ACC112 (cell line): Measurements from ENCODE around the gene OR51A4.
"Not testable (repeated sequence)": the region's sequence is repeated elsewhere in the genome, so short reads cannot be mapped to it uniquely, and the experiment has no call there.

Source experiments
- H2AFZ ChIP-seq: fragments of 200-600 bp; sonication (generic); one replicate; pipeline ENCODE4 v1.6.0; 2017; ENCODE audit warnings: antibody characterized with exemption, low read length; ENCODE audit not compliant: unreplicated experiment
- H3K27ac ChIP-seq: fragments of 200-600 bp; sonication (generic); 2 replicates; pipeline ENCODE4 v1.5.1; 2014; ENCODE audit warnings: low read depth, mild to moderate bottlenecking, antibody characterized with exemption, low read length, moderate library complexity
- H3K27me3 ChIP-seq: fragments of 200-600 bp; sonication (generic); 2 replicates; pipeline ENCODE4 v1.6.1; 2014; ENCODE audit warnings: mild to moderate bottlenecking, antibody characterized with exemption, low read length, moderate library complexity, mixed read lengths; ENCODE audit not compliant: insufficient read depth
- H3K36me3 ChIP-seq: fragments of 200-600 bp; sonication (generic); 2 replicates; pipeline ENCODE4 v1.6.1; 2016; ENCODE audit warnings: mild to moderate bottlenecking, antibody characterized with exemption, low read length, moderate library complexity, mixed read lengths; ENCODE audit not compliant: insufficient read depth
- H3K4me1 ChIP-seq: fragments of 200-600 bp; sonication (generic); one replicate; pipeline ENCODE4 v1.6.1; 2016; ENCODE audit warnings: low read length, mixed read lengths; ENCODE audit not compliant: insufficient read depth, unreplicated experiment, control insufficient read depth
- H3K4me3 ChIP-seq: fragments of 200-600 bp; sonication (generic); 2 replicates; pipeline ENCODE4 v1.5.1; 2014; ENCODE audit warnings: mild to moderate bottlenecking, low read depth, low read length
- H3K79me2 ChIP-seq: fragments of 200-600 bp; sonication (generic); one replicate; pipeline ENCODE4 v1.6.0; 2016; ENCODE audit warnings: low read length; ENCODE audit not compliant: control insufficient read depth, unreplicated experiment, insufficient read depth

Gene OR51A4, protein sequence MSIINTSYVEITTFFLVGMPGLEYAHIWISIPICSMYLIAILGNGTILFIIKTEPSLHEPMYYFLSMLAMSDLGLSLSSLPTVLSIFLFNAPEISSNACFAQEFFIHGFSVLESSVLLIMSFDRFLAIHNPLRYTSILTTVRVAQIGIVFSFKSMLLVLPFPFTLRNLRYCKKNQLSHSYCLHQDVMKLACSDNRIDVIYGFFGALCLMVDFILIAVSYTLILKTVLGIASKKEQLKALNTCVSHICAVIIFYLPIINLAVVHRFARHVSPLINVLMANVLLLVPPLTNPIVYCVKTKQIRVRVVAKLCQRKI

DNA sequence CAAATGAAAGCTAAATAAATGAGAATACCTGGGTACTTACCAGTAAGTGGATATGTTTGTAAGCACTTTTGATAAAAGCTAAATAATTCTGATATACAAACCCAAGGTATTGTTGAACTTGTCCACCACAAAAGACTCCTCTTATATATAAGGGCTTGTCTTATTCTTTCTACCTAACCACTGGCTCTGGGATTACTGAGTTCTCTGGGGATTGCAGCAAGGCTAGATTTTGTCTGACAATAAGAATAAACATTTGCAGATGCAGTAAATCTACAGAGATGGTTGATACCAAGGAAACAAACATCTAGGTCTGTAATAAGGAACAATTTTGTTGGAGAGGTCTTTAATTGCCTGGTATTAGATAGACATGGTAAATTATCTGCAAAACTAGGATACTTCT lies at the start of gene OR51A4:
Gene OR51A4, minus strand, starts transcription at position 101 of the 400 bp plus-strand sequence. CDS start 505 bp downstream, outside the sequence.
- Histone ChIP-seq H3K36me3 (no peaks in the 10 kb centered on the region), H3K27ac (no peak within 1 kb of the TSS), H3K4me3 (no peak within 1 kb of the TSS), H3K27me3 (no peaks in the 10 kb centered on the region), H3K4me1 (no peaks in the 10 kb centered on the region), H2AFZ (no peak within 1 kb of the TSS), H3K79me2 (no peaks in the 10 kb centered on the region)

DNA sequence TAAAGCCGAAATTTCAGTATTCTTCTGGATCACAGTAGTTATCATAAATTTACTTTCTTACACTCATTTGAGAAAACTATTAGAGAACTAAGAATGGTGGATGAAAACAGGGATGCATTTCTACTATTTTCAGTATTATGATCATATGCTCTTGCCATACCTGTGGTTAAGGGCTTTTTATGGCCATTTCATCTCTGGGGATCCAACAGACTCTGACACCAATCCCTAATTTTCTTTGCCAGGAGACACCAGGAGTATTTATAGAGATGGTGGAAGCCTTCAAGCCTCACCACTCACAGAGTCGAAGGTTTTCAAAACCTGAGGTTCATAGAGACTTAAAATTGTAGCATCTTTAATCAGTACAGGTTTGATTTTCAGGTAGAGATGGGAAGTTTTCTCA lies 47.1 kb upstream of the OR51A4 start, which contains the start of gene OR51L1:
Gene OR51L1, plus strand, starts transcription at position 301 of the 400 bp plus-strand sequence. CDS start 4,132 bp downstream, outside the sequence.
- H3K27me3 ChIP-seq = no peaks in the 10 kb centered on the region; the same call in 1 of the 2 replicates
- no peak within 1 kb of the TSS for H3K27ac ChIP-seq
- no peaks in the 10 kb centered on the region for H3K36me3 ChIP-seq
- no peak within 1 kb of the TSS for H3K4me3 ChIP-seq
- no peaks in the 10 kb centered on the region for H3K4me1 ChIP-seq
- H3K79me2 ChIP-seq = no peaks in the 10 kb centered on the region
- H2AFZ ChIP-seq = no peak within 1 kb of the TSS

DNA sequence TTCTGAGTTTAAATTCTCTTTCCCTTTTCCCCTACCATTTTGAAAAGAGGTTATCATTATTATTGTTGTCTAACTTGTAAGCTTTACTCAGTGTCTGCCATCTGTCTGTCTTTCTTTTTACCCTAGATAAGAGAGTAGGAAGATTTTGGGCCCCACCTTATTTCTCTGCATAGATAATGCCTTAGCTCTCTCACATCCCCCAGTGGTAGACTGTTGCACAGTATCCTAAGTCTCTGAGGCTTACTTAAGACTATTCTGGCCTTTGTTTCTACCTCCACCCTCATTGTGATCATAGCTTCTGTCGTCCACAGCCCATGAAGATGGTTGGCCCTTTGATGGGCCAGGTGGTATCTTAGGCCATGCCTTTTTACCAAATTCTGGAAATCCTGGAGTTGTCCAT lies 43.7 kb upstream of the OR51A4 start:
- H3K27me3 ChIP-seq = no peaks in the 10 kb centered on the region; the same call in 1 of the 2 replicates
- H3K27ac ChIP-seq = no peak overlapping the region
- H3K4me3 ChIP-seq = no peak overlapping the region
- no peaks in the 10 kb centered on the region for H3K36me3 ChIP-seq
- H2AFZ ChIP-seq = no peak overlapping the region
- H3K4me1 ChIP-seq = no peaks in the 10 kb centered on the region
- no peaks in the 10 kb centered on the region for H3K79me2 ChIP-seq

DNA sequence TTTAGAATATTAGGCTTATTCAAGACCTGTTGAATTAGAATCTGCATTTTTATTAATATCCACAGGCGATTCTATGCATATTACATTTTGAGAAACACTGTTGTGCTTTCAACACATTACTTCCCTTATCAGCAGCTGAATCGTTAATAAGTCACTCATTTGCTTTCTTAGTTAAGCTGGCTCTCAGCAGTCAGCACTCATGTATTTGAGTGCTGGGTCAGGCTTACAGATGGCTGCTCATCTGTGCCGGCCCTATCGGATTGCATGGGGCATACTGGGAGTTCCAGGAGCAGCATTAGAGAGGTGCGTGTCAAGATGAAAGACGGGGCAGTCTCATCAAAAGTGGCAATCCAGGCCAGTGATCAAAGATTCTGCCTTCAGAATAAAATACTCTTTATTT lies 36.4 kb upstream of the OR51A4 start:
- H2AFZ ChIP-seq = no peak overlapping the region
- no peak overlapping the region for H3K27ac ChIP-seq
- H3K4me3 ChIP-seq = no peak overlapping the region
- no peaks in the 10 kb centered on the region for H3K27me3 ChIP-seq
- no peaks in the 10 kb centered on the region for H3K36me3 ChIP-seq
- H3K4me1 ChIP-seq = no peaks in the 10 kb centered on the region
- H3K79me2 ChIP-seq = no peaks in the 10 kb centered on the region

DNA sequence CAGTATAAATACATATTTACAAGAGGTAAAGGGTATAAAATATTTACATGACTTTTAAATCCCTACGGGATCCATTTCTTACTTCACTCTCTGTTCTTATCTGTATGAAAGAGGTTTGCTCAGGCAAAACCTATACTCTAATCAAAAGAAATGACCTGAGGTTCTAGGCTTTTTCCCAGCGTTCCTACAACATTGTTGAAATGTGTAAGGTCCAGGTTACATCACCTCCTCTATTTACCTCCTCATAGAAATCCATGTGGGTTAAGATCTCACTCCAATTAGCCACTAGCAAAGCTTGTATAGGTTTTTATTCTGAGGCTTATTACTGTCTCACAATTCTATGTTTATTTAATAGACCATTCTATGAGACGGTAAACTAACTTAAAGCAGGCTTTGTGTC lies 35.3 kb upstream of the OR51A4 start:
- H3K27me3 ChIP-seq = no peaks in the 10 kb centered on the region
- no peaks in the 10 kb centered on the region for H3K79me2 ChIP-seq
- H3K27ac ChIP-seq = no peak overlapping the region
- H3K36me3 ChIP-seq = no peaks in the 10 kb centered on the region
- no peaks in the 10 kb centered on the region for H3K4me1 ChIP-seq
- no peak overlapping the region for H3K4me3 ChIP-seq
- H2AFZ ChIP-seq = no peak overlapping the region

DNA sequence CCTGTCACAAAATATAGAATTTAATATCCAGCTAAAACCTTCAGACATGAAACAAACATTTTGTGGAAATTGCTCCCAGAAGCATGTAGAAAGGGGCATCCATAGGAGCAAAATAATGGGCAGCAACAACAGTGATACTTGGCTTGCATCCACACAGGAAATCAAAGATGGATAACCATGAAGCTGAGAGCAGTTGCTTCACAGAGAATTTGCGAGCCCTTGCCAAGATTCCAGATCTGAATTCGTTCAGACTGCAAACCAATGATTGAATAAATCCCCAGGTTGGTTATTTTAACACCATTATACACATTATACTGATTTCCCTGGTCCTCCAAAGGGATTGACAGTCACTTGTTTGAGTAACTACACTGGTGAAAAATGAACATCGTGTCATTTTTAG lies 31.6 kb upstream of the OR51A4 start:
- no peaks in the 10 kb centered on the region for H3K27me3 ChIP-seq
- H3K36me3 ChIP-seq = no peaks in the 10 kb centered on the region
- H3K4me1 ChIP-seq = no peaks in the 10 kb centered on the region
- H3K4me3 ChIP-seq = no peak overlapping the region
- H3K27ac ChIP-seq = no peak overlapping the region
- no peak overlapping the region for H2AFZ ChIP-seq
- H3K79me2 ChIP-seq = no peaks in the 10 kb centered on the region

DNA sequence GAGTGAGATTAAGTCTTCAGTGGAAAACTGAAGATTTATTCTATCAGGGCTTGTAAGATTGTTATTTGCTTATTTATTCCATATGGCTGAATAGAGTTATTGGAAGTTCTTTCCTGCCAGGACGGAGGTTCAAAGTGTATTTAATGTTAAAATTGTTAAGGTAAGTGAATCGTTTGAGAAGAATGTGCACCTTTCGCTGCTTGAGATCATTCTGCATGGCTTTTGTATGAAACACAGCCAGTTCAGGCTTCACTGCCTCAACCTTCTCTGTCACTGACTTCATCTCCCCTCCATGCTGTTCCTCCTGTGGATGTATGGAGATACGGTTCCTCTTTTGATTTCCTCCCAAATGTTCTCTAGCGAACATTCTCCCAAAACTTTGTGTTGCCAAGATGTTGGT lies 28.0 kb upstream of the OR51A4 start:
- Histone ChIP-seq H3K36me3 (no peaks in the 10 kb centered on the region), H3K27ac (no peak overlapping the region), H3K27me3 (no peaks in the 10 kb centered on the region), H2AFZ (no peak overlapping the region), H3K79me2 (no peaks in the 10 kb centered on the region), H3K4me1 (no peaks in the 10 kb centered on the region), H3K4me3 (no peak overlapping the region)

DNA sequence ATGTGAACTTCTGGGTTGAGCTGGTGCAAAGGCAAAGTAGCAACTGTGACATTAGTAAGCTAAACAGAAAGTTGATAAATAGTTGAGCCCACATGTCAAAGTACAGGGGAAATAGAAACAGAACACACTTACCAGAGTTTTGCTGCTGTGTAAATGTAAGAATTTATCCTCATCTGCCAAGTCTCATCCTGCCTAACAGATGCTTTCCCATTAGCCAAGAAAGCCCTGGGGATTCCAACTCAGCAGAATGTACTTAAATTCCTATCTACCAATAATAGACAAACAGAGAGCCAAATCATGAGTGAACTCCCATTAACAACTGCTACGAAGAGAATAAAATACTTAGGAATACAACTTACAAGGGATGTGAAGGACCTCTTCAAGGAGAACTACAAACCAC lies 15.4 kb upstream of the OR51A4 start:
- H3K27ac ChIP-seq = no peak overlapping the region
- no peak overlapping the region for H3K4me3 ChIP-seq
- no peak overlapping the region for H2AFZ ChIP-seq
- H3K4me1 ChIP-seq = no peaks in the 10 kb centered on the region
- H3K36me3 ChIP-seq = no peaks in the 10 kb centered on the region
- no peaks in the 10 kb centered on the region for H3K27me3 ChIP-seq
- H3K79me2 ChIP-seq = no peaks in the 10 kb centered on the region

DNA sequence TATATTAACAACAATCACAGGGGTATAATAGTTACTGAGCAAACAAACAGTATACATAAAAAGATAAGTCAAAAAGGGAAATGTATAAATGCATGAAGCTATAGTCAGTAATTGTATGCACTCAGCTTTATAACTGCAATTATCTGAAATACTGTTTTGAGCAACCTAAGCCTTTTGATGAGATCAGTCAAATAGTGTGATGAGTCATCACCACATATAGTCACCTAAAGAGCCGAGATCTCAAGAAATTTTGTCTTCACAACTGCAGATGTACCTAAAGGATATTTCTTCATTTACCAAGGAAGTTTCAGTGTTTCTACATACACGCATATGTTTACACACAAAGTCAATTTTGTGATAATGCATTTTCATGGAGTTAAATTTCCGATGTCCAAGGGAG lies 13.5 kb upstream of the OR51A4 start:
- Histone ChIP-seq H3K4me3 (no peak overlapping the region), H3K79me2 (no peaks in the 10 kb centered on the region), H3K27ac (no peak overlapping the region), H3K36me3 (no peaks in the 10 kb centered on the region), H2AFZ (no peak overlapping the region), H3K27me3 (no peaks in the 10 kb centered on the region), H3K4me1 (no peaks in the 10 kb centered on the region)

DNA sequence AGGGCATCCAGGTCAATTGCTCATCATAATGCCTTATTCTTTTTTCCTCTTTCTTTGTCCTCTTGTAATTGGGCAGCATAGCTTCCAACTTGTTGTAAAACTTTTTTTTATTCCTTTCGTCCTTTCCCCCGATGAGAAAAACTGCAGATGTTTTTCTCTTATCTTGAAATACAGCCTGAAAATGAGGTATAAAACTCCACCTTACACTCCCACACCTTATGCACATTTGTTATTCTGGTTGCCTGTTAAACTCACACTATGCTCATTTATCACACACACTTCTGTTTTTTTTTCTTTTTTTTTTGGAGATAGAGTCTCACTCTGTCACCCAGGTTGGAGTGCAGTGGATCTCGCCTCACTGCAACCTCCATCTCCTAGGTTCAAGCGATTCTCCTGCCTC lies 10.0 kb upstream of the OR51A4 start:
- H3K27ac ChIP-seq = no peak overlapping the region
- H3K4me1 ChIP-seq = no peaks in the 10 kb centered on the region
- H3K27me3 ChIP-seq = no peaks in the 10 kb centered on the region
- H2AFZ ChIP-seq = no peak overlapping the region
- no peaks in the 10 kb centered on the region for H3K36me3 ChIP-seq
- H3K79me2 ChIP-seq = no peaks in the 10 kb centered on the region
- H3K4me3 ChIP-seq = no peak overlapping the region

DNA sequence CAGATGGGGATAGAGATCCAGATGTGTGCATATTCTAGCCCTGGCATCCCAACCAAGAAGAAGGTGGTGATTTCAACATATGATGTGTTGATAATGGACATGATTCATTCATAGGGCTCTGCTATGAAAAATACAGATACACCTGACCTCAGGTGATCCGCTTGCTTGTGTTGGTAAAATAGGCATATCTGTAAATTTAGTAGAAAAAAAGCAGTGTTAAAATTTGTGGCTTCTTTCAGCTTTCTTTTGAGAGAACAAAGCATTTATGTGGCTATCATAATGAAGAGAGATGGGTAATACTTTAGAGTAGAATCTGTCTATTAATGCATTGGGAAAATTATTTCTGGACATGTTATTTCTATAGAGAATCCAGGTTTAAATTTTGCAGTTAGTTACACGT lies 8.2 kb upstream of the OR51A4 start, which contains the start of gene OR51A2:
Gene OR51A2, minus strand, starts transcription at position 101 of the 400 bp plus-strand sequence. Its CDS starts 0 bp downstream, at position 101.
- H3K27me3 ChIP-seq, H3K4me1 ChIP-seq, H3K79me2 ChIP-seq, H3K36me3 ChIP-seq, H3K27ac ChIP-seq, H2AFZ ChIP-seq, H3K4me3 ChIP-seq: not testable (repeated sequence)
